DOHH2 (cell line): ENCODE measurements around the gene CDK18.

Source experiments
- H3F3A ChIP-seq: fragments of 200-600 bp; sonication (generic), shearing (Covaris generic); 2 replicates; pipeline ENCODE4 v1.6.0; 2016; ENCODE audit warnings: antibody characterized with exemption, mild to moderate bottlenecking; ENCODE audit not compliant: control insufficient read depth, insufficient read depth
- H3K27ac ChIP-seq: fragments of 200-600 bp; sonication (generic); 2 replicates; pipeline ENCODE4 v1.5.1; 2014; ENCODE audit warnings: low read depth, mild to moderate bottlenecking, low read length, moderate library complexity
- H3K27me3 ChIP-seq: fragments of 200-600 bp; sonication (generic); 2 replicates; pipeline ENCODE4 v1.6.1; 2014; ENCODE audit warnings: mild to moderate bottlenecking, low read length, mixed read lengths; ENCODE audit not compliant: control insufficient read depth
- H3K36me3 ChIP-seq: fragments of 200-600 bp; sonication (generic); 2 replicates; pipeline ENCODE4 v1.6.1; 2014; ENCODE audit warnings: mild to moderate bottlenecking, low read length, moderate library complexity, mixed read lengths; ENCODE audit not compliant: control insufficient read depth
- H3K4me1 ChIP-seq: fragments of 200-600 bp; sonication (generic); 2 replicates; pipeline ENCODE4 v1.6.1; 2014; ENCODE audit warnings: mild to moderate bottlenecking, low read length, mixed read lengths; ENCODE audit not compliant: control insufficient read depth
- H3K4me2 ChIP-seq: fragments of 200-600 bp; sonication (generic); 2 replicates; pipeline ENCODE4 v1.6.0; 2014; ENCODE audit warnings: mild to moderate bottlenecking, low read length, moderate library complexity
- H3K4me3 ChIP-seq: fragments of 200-600 bp; sonication (generic); 2 replicates; pipeline ENCODE4 v1.5.1; 2014; ENCODE audit warnings: mild to moderate bottlenecking, low read length, mixed read lengths
- H3K79me2 ChIP-seq: fragments of 200-600 bp; sonication (generic); 2 replicates; pipeline ENCODE4 v1.6.1; 2014; ENCODE audit warnings: mild to moderate bottlenecking, low read length, mixed read lengths; ENCODE audit not compliant: control insufficient read depth
- H3K9me2 ChIP-seq: fragments of 200-600 bp; sonication (generic); replicated peaks from 2 replicates; pipeline ENCODE4 v1.6.1; 2014; ENCODE audit warnings: mild to moderate bottlenecking, low read length, mixed read lengths; ENCODE audit not compliant: control insufficient read depth
- H3K9me3 ChIP-seq: fragments of 200-600 bp; sonication (generic); 2 replicates; pipeline ENCODE4 v1.6.1; 2014; ENCODE audit warnings: antibody characterized with exemption, low read length, mixed read lengths; ENCODE audit not compliant: control insufficient read depth, insufficient read depth
- H4K20me1 ChIP-seq: fragments of 200-600 bp; sonication (generic); 2 replicates; pipeline ENCODE4 v1.6.0; 2014; ENCODE audit warnings: low read depth, mild to moderate bottlenecking, antibody characterized with exemption, low read length, moderate library complexity; ENCODE audit not compliant: control insufficient read depth, insufficient read depth
- EZH2phosphoT487 ChIP-seq: fragments of 200-600 bp; sonication (generic); IDR thresholded peaks from 2 replicates; pipeline ENCODE4 v1.6.1; 2017; ENCODE audit warnings: borderline replicate concordance, mild to moderate bottlenecking, antibody characterized with exemption, low read length, moderate library complexity, mixed read lengths
- TF ChIP-seq, protein P1 (sequence below): fragments of 200-600 bp; sonication (generic); IDR thresholded peaks from one replicate; pipeline ENCODE4 v1.5.1; 2014; ENCODE audit warnings: antibody characterized with exemption, mild to moderate bottlenecking, low read depth, low read length; ENCODE audit not compliant: poor library complexity, severe bottlenecking

CDK18 gene

GRCh38 chr1:205545001-205545919, 40.8 kb downstream of the CDK18 start:
- Histone ChIP-seq H4K20me1 (no peaks in the 10 kb centered on the region), H3K4me2 (no peak overlapping the region), H3K27ac (no peak overlapping the region), H3K27me3 (peaks cover 43% of the 10 kb centered on the region), H3K36me3 (no peaks in the 10 kb centered on the region), H3K9me2 (no peaks in the 10 kb centered on the region), H3K4me1 (no peaks in the 10 kb centered on the region), H3K4me3 (no peak overlapping the region), H3F3A (no peaks in the 10 kb centered on the region), H3K79me2 (no peaks in the 10 kb centered on the region), H3K9me3 (no peaks in the 10 kb centered on the region)
- no peak for TF ChIP-seq EZH2phosphoT487
- TF ChIP-seq, protein P1, sequence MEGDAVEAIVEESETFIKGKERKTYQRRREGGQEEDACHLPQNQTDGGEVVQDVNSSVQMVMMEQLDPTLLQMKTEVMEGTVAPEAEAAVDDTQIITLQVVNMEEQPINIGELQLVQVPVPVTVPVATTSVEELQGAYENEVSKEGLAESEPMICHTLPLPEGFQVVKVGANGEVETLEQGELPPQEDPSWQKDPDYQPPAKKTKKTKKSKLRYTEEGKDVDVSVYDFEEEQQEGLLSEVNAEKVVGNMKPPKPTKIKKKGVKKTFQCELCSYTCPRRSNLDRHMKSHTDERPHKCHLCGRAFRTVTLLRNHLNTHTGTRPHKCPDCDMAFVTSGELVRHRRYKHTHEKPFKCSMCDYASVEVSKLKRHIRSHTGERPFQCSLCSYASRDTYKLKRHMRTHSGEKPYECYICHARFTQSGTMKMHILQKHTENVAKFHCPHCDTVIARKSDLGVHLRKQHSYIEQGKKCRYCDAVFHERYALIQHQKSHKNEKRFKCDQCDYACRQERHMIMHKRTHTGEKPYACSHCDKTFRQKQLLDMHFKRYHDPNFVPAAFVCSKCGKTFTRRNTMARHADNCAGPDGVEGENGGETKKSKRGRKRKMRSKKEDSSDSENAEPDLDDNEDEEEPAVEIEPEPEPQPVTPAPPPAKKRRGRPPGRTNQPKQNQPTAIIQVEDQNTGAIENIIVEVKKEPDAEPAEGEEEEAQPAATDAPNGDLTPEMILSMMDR = no peak

- Histone ChIP-seq H3K27ac (no peak overlapping the region), H3K36me3 (no peaks in the 10 kb centered on the region), H3K9me3 (no peaks in the 10 kb centered on the region), H3K79me2 (no peaks in the 10 kb centered on the region), H3F3A (no peaks in the 10 kb centered on the region), H3K9me2 (no peaks in the 10 kb centered on the region), H3K4me2 (no peak overlapping the region), H3K4me3 (no peak overlapping the region), H3K27me3 (peaks cover 41% of the 10 kb centered on the region), H3K4me1 (no peaks in the 10 kb centered on the region), H4K20me1 (no peaks in the 10 kb centered on the region)
- TF ChIP-seq, protein P1 = no peak
- TF ChIP-seq EZH2phosphoT487 = no peak
Observed at GRCh38 chr1:205545991-205546390, 41.5 kb downstream of the CDK18 start.

- H3K9me3 ChIP-seq = no peaks in the 10 kb centered on the region
- TF ChIP-seq EZH2phosphoT487 = no peak
- TF ChIP-seq, protein P1 = no peak
- no peak overlapping the region for H3K27ac ChIP-seq
- H3K4me3 ChIP-seq = no peak overlapping the region
- no peaks in the 10 kb centered on the region for H3K36me3 ChIP-seq
- no peaks in the 10 kb centered on the region for H3K79me2 ChIP-seq
- no peaks in the 10 kb centered on the region for H3K4me1 ChIP-seq
- no peak overlapping the region for H3K4me2 ChIP-seq
- H3F3A ChIP-seq = no peaks in the 10 kb centered on the region
- H3K27me3 ChIP-seq = peaks cover 36% of the 10 kb centered on the region
- H4K20me1 ChIP-seq = no peaks in the 10 kb centered on the region
- H3K9me2 ChIP-seq = no peaks in the 10 kb centered on the region
Observed at GRCh38 chr1:205546541-205546940, 42.1 kb downstream of the CDK18 start.
